Stimulated activated naive CD8-positive, alpha-beta T cell treated with anti-CD3 and anti-CD28 coated beads, Interleukin-15, amount 100 ng/mL, for 72 hours (primary cell): ENCODE measurements around the gene CDR2.

Experiments used
- ATAC-seq: fragments of 150-1000 bp; cut with Tn5 transposase; 2 replicates; pipeline ENCODE4 v1.10.0; 2021; ENCODE audit warnings: mild to moderate bottlenecking, moderate library complexity
- DNase-seq, 2 donors: peaks; one replicate each; pipeline ENCODE4 v3.0.0; 2021 to 2022
- H3K27ac Mint-ChIP-seq, 2 donors: one replicate each; pipeline ENCODE4 v1.8.0; 2022; ENCODE audit warnings: mild to moderate bottlenecking in 2 of 2, mixed read lengths in 2 of 2, moderate library complexity in 2 of 2
- H3K27me3 Mint-ChIP-seq: one replicate; pipeline ENCODE4 v1.8.0; 2022; ENCODE audit warnings: mixed read lengths
- H3K4me1 Mint-ChIP-seq: one replicate; pipeline ENCODE4 v1.8.0; 2022; ENCODE audit warnings: mild to moderate bottlenecking, mixed read lengths
- H3K4me3 Mint-ChIP-seq, 2 donors: one replicate each; pipeline ENCODE4 v1.8.0; 2022; ENCODE audit warnings: mild to moderate bottlenecking in 2 of 2, mixed read lengths in 2 of 2, moderate library complexity in 1 of 2
- H3K9me3 Mint-ChIP-seq, 2 donors: one replicate each; pipeline ENCODE4 v1.8.0; 2022; ENCODE audit warnings: mixed read lengths in 2 of 2

Gene CDR2

GRCh38 chr16:22388101-22388644, 13.8 kb upstream of the CDR2 start:
- no peaks in the 10 kb centered on the region for H3K4me1 Mint-ChIP-seq
- H3K27me3 Mint-ChIP-seq, result no peaks in the 10 kb centered on the region
- ATAC-seq (no peak), DNase-seq (no peak)
- H3K4me3 Mint-ChIP-seq, result no peak overlapping the region
- H3K27ac Mint-ChIP-seq, result no peak overlapping the region
- no peaks in the 10 kb centered on the region for H3K9me3 Mint-ChIP-seq

- DNase-seq (no peak), ATAC-seq (no peak)
- Mint-ChIP-seq H3K27me3 (no peaks in the 10 kb centered on the region), H3K4me3 (no peak overlapping the region), H3K4me1 (peaks cover 6% of the 10 kb centered on the region), H3K27ac (no peak overlapping the region), H3K9me3 (no peaks in the 10 kb centered on the region)
Observed at GRCh38 chr16:22386976-22387375, 12.6 kb upstream of the CDR2 start.

- H3K9me3 Mint-ChIP-seq, result no peaks in the 10 kb centered on the region
- peaks cover 23% of the 10 kb centered on the region for H3K4me1 Mint-ChIP-seq
- no peak overlapping the region for H3K4me3 Mint-ChIP-seq
- no peak for ATAC-seq
- no peak for DNase-seq
- H3K27ac Mint-ChIP-seq, result no peak overlapping the region
- no peaks in the 10 kb centered on the region for H3K27me3 Mint-ChIP-seq
Observed at GRCh38 chr16:22385196-22385595, 10.8 kb upstream of the CDR2 start.

- no peak for DNase-seq
- H3K4me3 Mint-ChIP-seq, result no peak overlapping the region
- H3K27ac Mint-ChIP-seq, result no peak overlapping the region
Observed at GRCh38 chr16:22383827-22384226, 9.4 kb upstream of the CDR2 start.

GRCh38 chr16:22381392-22381791, 7.0 kb upstream of the CDR2 start:
- Mint-ChIP-seq H3K4me3 (peak overlapping the region in 1 of 2 donors; percentile 42), H3K4me1 (peaks cover 23% of the 10 kb centered on the region), H3K9me3 (no peaks in the 10 kb centered on the region), H3K27ac (no peak overlapping the region), H3K27me3 (no peaks in the 10 kb centered on the region)
- ATAC-seq (no peak), DNase-seq (no peak)

More at GRCh38 chr16:22383827-22384226, 9.4 kb upstream of the CDR2 start:
- H3K9me3 Mint-ChIP-seq, result no peaks in the 10 kb centered on the region
- peaks cover 23% of the 10 kb centered on the region for H3K4me1 Mint-ChIP-seq
- no peaks in the 10 kb centered on the region for H3K27me3 Mint-ChIP-seq
- ATAC-seq, result no peak

GRCh38 chr16:22380529-22380928, 6.1 kb upstream of the CDR2 start:
- Mint-ChIP-seq H3K9me3 (no peaks in the 10 kb centered on the region), H3K4me1 (peaks cover 26% of the 10 kb centered on the region), H3K27ac (peak overlapping the region in 1 of 2 donors; percentile 37), H3K4me3 (no peak overlapping the region), H3K27me3 (no peaks in the 10 kb centered on the region)
- no peak for ATAC-seq
- no peak for DNase-seq

- no peak overlapping the region for H3K27ac Mint-ChIP-seq
Observed at GRCh38 chr16:22379656-22380055, 5.2 kb upstream of the CDR2 start.

GRCh38 chr16:22375963-22376640, 1.7 kb upstream of the CDR2 start:
- ATAC-seq (no peak), DNase-seq (no peak)
- Mint-ChIP-seq H3K27ac (no peak overlapping the region), H3K4me3 (no peak overlapping the region), H3K4me1 (peaks cover 41% of the 10 kb centered on the region), H3K27me3 (no peaks in the 10 kb centered on the region), H3K9me3 (no peaks in the 10 kb centered on the region)

More at GRCh38 chr16:22379656-22380055, 5.2 kb upstream of the CDR2 start:
- H3K9me3 Mint-ChIP-seq, result no peaks in the 10 kb centered on the region
- H3K4me1 Mint-ChIP-seq, result peaks cover 35% of the 10 kb centered on the region
- H3K4me3 Mint-ChIP-seq, result no peak overlapping the region
- DNase-seq, result no peak
- no peak for ATAC-seq
- H3K27me3 Mint-ChIP-seq, result no peaks in the 10 kb centered on the region

- no peak for ATAC-seq
- peak overlapping the region in 1 of 2 donors; percentile 96 for H3K27ac Mint-ChIP-seq
- no peaks in the 10 kb centered on the region for H3K27me3 Mint-ChIP-seq
- peak overlapping the region; percentile 96 to 100 for H3K4me3 Mint-ChIP-seq
- peaks cover 41% of the 10 kb centered on the region for H3K4me1 Mint-ChIP-seq
- DNase-seq, result no peak
- no peaks in the 10 kb centered on the region for H3K9me3 Mint-ChIP-seq
Observed at GRCh38 chr16:22375117-22375962, 921 bp upstream of the CDR2 start.

- Mint-ChIP-seq H3K4me3 (peak overlapping the region; percentile 96 to 100), H3K9me3 (no peaks in the 10 kb centered on the region), H3K27ac (peak overlapping the region; percentile 96 to 98), H3K4me1 (peaks cover 50% of the 10 kb centered on the region), H3K27me3 (no peaks in the 10 kb centered on the region)
- ATAC-seq (peak; percentile 19), DNase-seq (peak; percentile 44 to 46)
Observed at GRCh38 chr16:22373662-22374310, 633 bp downstream of the CDR2 start.

GRCh38 chr16:22372882-22373661, 1.3 kb downstream of the CDR2 start:
- H3K9me3 Mint-ChIP-seq, result no peaks in the 10 kb centered on the region
- no peak for ATAC-seq
- peak overlapping the region; percentile 96 to 100 for H3K4me3 Mint-ChIP-seq
- H3K4me1 Mint-ChIP-seq, result peaks cover 57% of the 10 kb centered on the region
- peak overlapping the region; percentile 96 to 98 for H3K27ac Mint-ChIP-seq
- DNase-seq, result peak in 1 of 2 donors; percentile 23
- no peaks in the 10 kb centered on the region for H3K27me3 Mint-ChIP-seq

- Mint-ChIP-seq H3K9me3 (peaks cover 6 to 10% of the 10 kb centered on the region in 2 donors), H3K27me3 (no peaks in the 10 kb centered on the region), H3K4me1 (peaks cover 72% of the 10 kb centered on the region), H3K27ac (peak overlapping the region in 1 of 2 donors; percentile 20), H3K4me3 (peak overlapping the region; percentile 27 to 96)
- ATAC-seq (no peak), DNase-seq (no peak)
Observed at GRCh38 chr16:22370038-22370820, 4.2 kb downstream of the CDR2 start.

- H3K4me1 Mint-ChIP-seq, result peaks cover 74% of the 10 kb centered on the region
- H3K27ac Mint-ChIP-seq, result peak overlapping the region; percentile 34 to 47
- DNase-seq (no peak), ATAC-seq (no peak)
- H3K4me3 Mint-ChIP-seq, result peak overlapping the region; percentile 48 to 73
- H3K27me3 Mint-ChIP-seq, result no peaks in the 10 kb centered on the region
- peaks cover 6 to 10% of the 10 kb centered on the region in 2 donors for H3K9me3 Mint-ChIP-seq
Observed at GRCh38 chr16:22369221-22369811, 5.1 kb downstream of the CDR2 start.
